GM12891 (cell line): ENCODE data around the gene FMN1.

Source experiments
- DNase-seq: peaks from one replicate; pipeline ENCODE4 v3.0.0; 2011; ENCODE audit warnings: low spot score; ENCODE audit not compliant: insufficient read length
- FAIRE-seq: peaks from 2 replicates; lab custom pipeline; 2011; peaks lifted over from hg19 to GRCh38; lab: Jason Lieb, UNC
- PAX5 ChIP-seq: IDR thresholded peaks from 2 replicates; pipeline ENCODE4 v1.6.1; 2011; ENCODE audit warnings: low read length, moderate library complexity, mild to moderate bottlenecking; ENCODE audit not compliant: insufficient read depth, severe bottlenecking
- POLR2A ChIP-seq: IDR thresholded peaks from 2 replicates; pipeline ENCODE4 v1.6.1; 2011; ENCODE audit warnings: low read depth, low read length, control low read depth
- POLR2AphosphoS5 ChIP-seq: IDR thresholded peaks from 2 replicates; pipeline ENCODE4 v1.6.1; 2011; ENCODE audit warnings: low read depth, low read length, control low read depth
- POU2F2 ChIP-seq: IDR thresholded peaks from 2 replicates; pipeline ENCODE4 v1.6.1; 2011; ENCODE audit warnings: low read depth, mild to moderate bottlenecking, control low read depth, low read length, moderate library complexity
- SPI1 ChIP-seq: IDR thresholded peaks from 2 replicates; pipeline ENCODE4 v1.6.1; 2011; ENCODE audit warnings: low read depth, low read length, control low read depth
- TAF1 ChIP-seq: IDR thresholded peaks from 2 replicates; pipeline ENCODE4 v1.6.1; 2011; ENCODE audit warnings: low read depth, low read length, control low read depth

FMN1 gene

GRCh38 chr15:32991619-32992111 is 202.8 kb downstream of the FMN1 start:
- DNase-seq, result no peak
- FAIRE-seq, result no peak
- no peak for TF ChIP-seq POU2F2
- no peak for TF ChIP-seq SPI1
- TF ChIP-seq PAX5, result no peak
- TF ChIP-seq TAF1, result no peak
- no peak for TF ChIP-seq POLR2A
- no peak for TF ChIP-seq POLR2AphosphoS5

GRCh38 chr15:32990071-32990470 is 204.4 kb downstream of the FMN1 start:
- no peak for FAIRE-seq
- no peak for DNase-seq
- TF ChIP-seq POLR2AphosphoS5 (no peak), PAX5 (no peak), TAF1 (no peak), POU2F2 (no peak), POLR2A (no peak), SPI1 (no peak)

- no peak for TF ChIP-seq POLR2AphosphoS5
- no peak for FAIRE-seq
Observed at GRCh38 chr15:32987067-32987466, 207.4 kb downstream of the FMN1 start.

GRCh38 chr15:32986147-32986546 is 208.4 kb downstream of the FMN1 start:
- no peak for TF ChIP-seq POU2F2
- TF ChIP-seq POLR2AphosphoS5, result no peak
- TF ChIP-seq TAF1, result no peak
- FAIRE-seq, result no peak
- DNase-seq, result no peak

More at GRCh38 chr15:32987067-32987466, 207.4 kb downstream of the FMN1 start:
- DNase-seq, result no peak

- TF ChIP-seq POU2F2 (no peak), TAF1 (no peak), PAX5 (no peak), POLR2A (no peak), POLR2AphosphoS5 (no peak), SPI1 (no peak)
- no peak for FAIRE-seq
- no peak for DNase-seq
Observed at GRCh38 chr15:32983679-32984078, 210.8 kb downstream of the FMN1 start.

- no peak for FAIRE-seq
- TF ChIP-seq PAX5, result no peak
- no peak for TF ChIP-seq POLR2AphosphoS5
- TF ChIP-seq TAF1, result no peak
- no peak for TF ChIP-seq POLR2A
- TF ChIP-seq SPI1, result no peak
- TF ChIP-seq POU2F2, result no peak
Observed at GRCh38 chr15:32982001-32982400, 212.5 kb downstream of the FMN1 start.

GRCh38 chr15:32981536-32981935 is 213.0 kb downstream of the FMN1 start:
- TF ChIP-seq SPI1 (no peak), POU2F2 (no peak)
- FAIRE-seq (no peak), DNase-seq (no peak)

More at GRCh38 chr15:32982001-32982400, 212.5 kb downstream of the FMN1 start:
- no peak for DNase-seq

GRCh38 chr15:32979710-32980109 is 214.8 kb downstream of the FMN1 start:
- FAIRE-seq, result no peak
- TF ChIP-seq PAX5 (no peak), POLR2A (no peak), TAF1 (no peak), POU2F2 (no peak)
- DNase-seq, result no peak

GRCh38 chr15:32977506-32977905 is 217.0 kb downstream of the FMN1 start:
- DNase-seq (no peak), FAIRE-seq (no peak)
- TF ChIP-seq POLR2A, result no peak
- no peak for TF ChIP-seq POLR2AphosphoS5
- no peak for TF ChIP-seq SPI1

GRCh38 chr15:32974691-32975090 is 219.8 kb downstream of the FMN1 start:
- TF ChIP-seq POLR2A (no peak), PAX5 (no peak), POU2F2 (no peak), SPI1 (no peak), POLR2AphosphoS5 (no peak), TAF1 (no peak)
- no peak for FAIRE-seq
- no peak for DNase-seq

- TF ChIP-seq POLR2AphosphoS5 (no peak), POLR2A (no peak)
- no peak for DNase-seq
- no peak for FAIRE-seq
Observed at GRCh38 chr15:32972686-32973085, 221.8 kb downstream of the FMN1 start.

- no peak for TF ChIP-seq TAF1
- TF ChIP-seq POLR2A, result no peak
- no peak for TF ChIP-seq POLR2AphosphoS5
- TF ChIP-seq SPI1, result no peak
- TF ChIP-seq PAX5, result no peak
- no peak for TF ChIP-seq POU2F2
- DNase-seq, result no peak
- no peak for FAIRE-seq
Observed at GRCh38 chr15:32970847-32971246, 223.7 kb downstream of the FMN1 start.

GRCh38 chr15:32967521-32967920 is 227.0 kb downstream of the FMN1 start:
- FAIRE-seq (no peak), DNase-seq (no peak)
- TF ChIP-seq POLR2AphosphoS5 (no peak), POLR2A (no peak), TAF1 (no peak), PAX5 (no peak), POU2F2 (no peak), SPI1 (no peak)
